OCI-LY7 (cell line): Measurements from ENCODE around the gene CLSTN1. TPM values are rescaled to one million over a fixed set of nuclear protein-coding genes. Genes with fewer than 3 reads are reported as not detected.

Experiments used
- BruUV-seq: library from RNA; stranded (reverse); fragments of 400-500 nt; replicated peaks from 2 replicates; lab custom pipeline; 2021; lab: Mats Ljungman, UMichigan
- CTCF ChIA-PET: fragments of 300-600 bp; sonication (Branson Sonifier 250); formaldehyde crosslinking; loops from one replicate; lab custom pipeline; 2022; ENCODE audit warnings: antibody characterized with exemption; ENCODE audit not compliant: unreplicated experiment; lab: Charles Lee
- POLR2A ChIA-PET: fragments of 300-600 bp; sonication (Branson Sonifier 250); formaldehyde crosslinking; loops from one replicate; lab custom pipeline; 2022; ENCODE audit warnings: antibody characterized with exemption; lab: Charles Lee
- DNase-seq: peaks from one replicate; pipeline ENCODE4 v3.0.0-alpha.2; 2015; ENCODE audit warnings: low spot score
- H2AFZ ChIP-seq: fragments of 200-600 bp; sonication (generic), shearing (Covaris generic); 2 replicates; pipeline ENCODE4 v1.6.1; 2014; ENCODE audit warnings: mild to moderate bottlenecking, antibody characterized with exemption, low read length, moderate library complexity
- H3K27ac ChIP-seq: fragments of 200-600 bp; sonication (generic); 2 replicates; pipeline ENCODE4 v1.5.1; 2014; ENCODE audit warnings: mixed run types, low read depth, mild to moderate bottlenecking, moderate library complexity, low read length, inconsistent platforms; ENCODE audit not compliant: poor library complexity, severe bottlenecking
- H3K36me3 ChIP-seq: fragments of 200-600 bp; sonication (generic); 2 replicates; pipeline ENCODE4 v1.6.1; 2014; ENCODE audit warnings: mild to moderate bottlenecking, antibody characterized with exemption, low read length, moderate library complexity, mixed read lengths; ENCODE audit not compliant: insufficient read depth
- H3K4me1 ChIP-seq: fragments of 200-600 bp; sonication (generic); 2 replicates; pipeline ENCODE4 v1.5.1; 2014; ENCODE audit warnings: mild to moderate bottlenecking, low read length; ENCODE audit not compliant: insufficient read depth, poor library complexity, severe bottlenecking
- H3K4me2 ChIP-seq: fragments of 200-600 bp; sonication (generic); 2 replicates; pipeline ENCODE4 v1.6.1; 2014; ENCODE audit warnings: mild to moderate bottlenecking, low read length
- H3K4me3 ChIP-seq: fragments of 200-600 bp; sonication (generic); 2 replicates; pipeline ENCODE4 v1.5.1; 2014; ENCODE audit warnings: mild to moderate bottlenecking, low read depth, low read length; ENCODE audit not compliant: poor library complexity, severe bottlenecking
- H3K79me2 ChIP-seq: fragments of 200-600 bp; sonication (generic); 2 replicates; pipeline ENCODE4 v1.6.1; 2016; ENCODE audit warnings: low read depth, mild to moderate bottlenecking, low read length, moderate library complexity, mixed read lengths; ENCODE audit not compliant: insufficient read depth
- H3K9me2 ChIP-seq: fragments of 200-600 bp; sonication (generic); 2 replicates; pipeline ENCODE4 v1.6.1; 2016; ENCODE audit warnings: mild to moderate bottlenecking, low read length, mixed read lengths; ENCODE audit not compliant: insufficient read depth
- H3K9me3 ChIP-seq: fragments of 200-600 bp; sonication (generic); 2 replicates; pipeline ENCODE4 v1.6.1; 2014; ENCODE audit warnings: mild to moderate bottlenecking, mixed run types, low read length, mixed read lengths
- H4K20me1 ChIP-seq: fragments of 200-600 bp; sonication (generic); 2 replicates; pipeline ENCODE4 v1.6.1; 2014; ENCODE audit warnings: mild to moderate bottlenecking, antibody characterized with exemption, low read length, moderate library complexity, mixed read lengths; ENCODE audit not compliant: insufficient read depth
- EZH2phosphoT487 ChIP-seq: fragments of 200-600 bp; sonication (generic); IDR thresholded peaks from 2 replicates; pipeline ENCODE4 v1.6.1; 2018; ENCODE audit warnings: low read depth, borderline replicate concordance, mild to moderate bottlenecking, mixed run types, antibody characterized with exemption, low read length, moderate library complexity, mixed read lengths
- intact Hi-C: fragments of 100-400 bp; cut with micrococcal nuclease; formaldehyde crosslinking; loops from one replicate; pipeline ENCODE4 v1.10.0; 2022; ENCODE audit not compliant: unreplicated experiment
- total RNA-seq, 2 experiments: library from RNA; depleted of rRNA in 1 of 2; stranded (reverse); fragments of >200 nt in 1 of 2; shearing (Covaris generic) in 1 of 2; gene quantifications; 2 replicates each; pipeline ENCODE4 v1.2.3, GENCODE V29; 2014 to 2022
- TF ChIP-seq, protein P1 (sequence below): fragments of 200-600 bp; sonication (generic); conservative IDR thresholded peaks from 2 replicates; pipeline ENCODE4 v1.5.1; 2014; ENCODE audit warnings: mild to moderate bottlenecking, antibody characterized with exemption, low read length, moderate library complexity, mixed read lengths

Gene CLSTN1
- total RNA-seq, 2 experiments from 2014 or later, result 58.6 to 124 TPM

DNA sequence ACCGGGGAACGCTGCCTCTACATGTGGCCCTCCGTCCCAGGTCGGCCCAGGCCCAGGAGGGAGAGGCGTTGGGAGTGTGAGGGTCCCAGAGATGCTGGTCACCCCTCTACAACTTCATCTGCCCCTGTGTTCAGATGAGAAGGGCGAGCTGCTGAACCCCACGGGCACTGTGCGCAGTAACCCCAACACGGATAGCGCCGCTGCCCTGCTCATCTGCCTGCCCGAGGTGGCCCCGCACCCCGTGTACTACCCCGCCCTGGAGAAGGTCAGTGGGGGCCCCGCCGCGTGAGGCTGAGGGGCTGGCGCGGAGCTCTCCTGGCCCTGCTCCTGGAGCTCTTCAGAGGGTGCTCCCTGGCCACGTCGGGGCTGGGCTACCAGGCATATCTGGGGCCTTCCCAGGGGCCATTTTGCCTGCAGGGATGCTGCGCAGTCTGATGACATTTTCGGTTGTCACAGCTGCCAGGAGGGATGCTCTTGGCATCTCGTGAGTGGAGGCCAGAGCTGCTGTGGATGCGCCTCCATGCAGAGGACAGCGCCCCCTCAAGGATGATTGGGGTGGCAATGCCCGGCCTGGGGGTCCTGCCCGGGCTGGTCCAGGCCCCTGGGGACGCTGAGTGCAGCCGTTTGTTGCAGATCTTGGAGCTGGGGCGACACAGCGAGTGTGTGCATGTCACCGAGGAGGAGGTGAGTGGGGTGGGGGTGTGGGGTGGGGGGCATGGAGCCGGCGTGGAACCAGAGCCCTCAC is 103.6 kb downstream of the CLSTN1 start:
- Histone ChIP-seq H3K4me2 (no peak overlapping the region), H3K4me1 (peaks cover 41% of the 10 kb centered on the region), H3K9me3 (no peaks in the 10 kb centered on the region), H2AFZ (no peak overlapping the region), H3K9me2 (no peaks in the 10 kb centered on the region), H3K27ac (no peak overlapping the region), H3K36me3 (peaks cover 29% of the 10 kb centered on the region), H3K4me3 (no peak overlapping the region), H4K20me1 (no peaks in the 10 kb centered on the region), H3K79me2 (peaks cover 5% of the 10 kb centered on the region; the same call in 1 of the 2 replicates)
- ChIA-PET CTCF (interaction anchor here (0.5 kb wide), 1 partner anchor 162 kb away, joined by 3 read pairs; no protein-coding TSS in a partner anchor), POLR2A (interaction anchor here (0.6 to 1.0 kb wide), 2 partner anchors 141 to 231 kb away, joined by 4 to 6 read pairs; no protein-coding TSS in a partner anchor)
- BruUV-seq, result no TSS peak
- TF ChIP-seq, protein P1, sequence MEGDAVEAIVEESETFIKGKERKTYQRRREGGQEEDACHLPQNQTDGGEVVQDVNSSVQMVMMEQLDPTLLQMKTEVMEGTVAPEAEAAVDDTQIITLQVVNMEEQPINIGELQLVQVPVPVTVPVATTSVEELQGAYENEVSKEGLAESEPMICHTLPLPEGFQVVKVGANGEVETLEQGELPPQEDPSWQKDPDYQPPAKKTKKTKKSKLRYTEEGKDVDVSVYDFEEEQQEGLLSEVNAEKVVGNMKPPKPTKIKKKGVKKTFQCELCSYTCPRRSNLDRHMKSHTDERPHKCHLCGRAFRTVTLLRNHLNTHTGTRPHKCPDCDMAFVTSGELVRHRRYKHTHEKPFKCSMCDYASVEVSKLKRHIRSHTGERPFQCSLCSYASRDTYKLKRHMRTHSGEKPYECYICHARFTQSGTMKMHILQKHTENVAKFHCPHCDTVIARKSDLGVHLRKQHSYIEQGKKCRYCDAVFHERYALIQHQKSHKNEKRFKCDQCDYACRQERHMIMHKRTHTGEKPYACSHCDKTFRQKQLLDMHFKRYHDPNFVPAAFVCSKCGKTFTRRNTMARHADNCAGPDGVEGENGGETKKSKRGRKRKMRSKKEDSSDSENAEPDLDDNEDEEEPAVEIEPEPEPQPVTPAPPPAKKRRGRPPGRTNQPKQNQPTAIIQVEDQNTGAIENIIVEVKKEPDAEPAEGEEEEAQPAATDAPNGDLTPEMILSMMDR, result peak; percentile 47
- no peak for TF ChIP-seq EZH2phosphoT487
- no peak for DNase-seq
- intact Hi-C loops, result no loop called here

DNA sequence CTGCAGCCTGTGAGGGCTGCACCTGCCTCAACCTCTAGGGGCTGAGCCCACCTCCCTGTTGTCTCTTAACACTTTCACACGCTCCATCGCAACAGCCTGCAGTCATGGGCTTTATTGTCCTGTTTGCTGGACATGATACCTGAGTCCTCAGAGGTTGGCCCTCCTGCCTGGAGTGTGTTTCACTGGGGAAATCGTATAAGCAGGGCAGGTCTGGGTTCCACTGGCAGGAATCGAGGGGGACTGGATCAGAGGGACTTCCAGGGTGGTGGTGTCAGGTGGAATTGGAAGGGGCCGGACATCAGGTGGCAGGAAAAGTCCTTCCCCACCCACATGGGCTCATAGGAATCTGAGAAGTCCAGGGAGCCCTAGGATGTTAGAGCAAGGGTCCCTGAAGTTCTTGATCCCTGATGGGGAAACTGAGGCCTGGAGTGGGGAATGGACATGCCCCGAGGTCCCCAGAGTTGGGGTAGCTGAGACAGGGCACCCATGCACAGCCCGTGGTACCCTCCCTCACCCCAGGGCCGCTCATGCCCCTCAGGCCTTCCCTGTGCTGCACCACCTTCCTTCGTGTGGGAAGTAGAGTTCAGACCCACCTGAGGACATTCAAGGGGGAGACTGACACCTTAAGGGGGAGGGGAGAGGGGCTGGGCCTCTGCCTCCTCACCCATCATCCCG is 105.6 kb downstream of the CLSTN1 start:
- Histone ChIP-seq H3K9me2 (no peaks in the 10 kb centered on the region), H2AFZ (peak overlapping the region; percentile 60; the same call in 1 of the 2 replicates), H3K36me3 (peaks cover 12% of the 10 kb centered on the region), H3K27ac (peak overlapping the region; percentile 73), H4K20me1 (no peaks in the 10 kb centered on the region), H3K4me1 (peaks cover 51% of the 10 kb centered on the region), H3K79me2 (peaks cover 5% of the 10 kb centered on the region; the same call in 1 of the 2 replicates), H3K4me2 (peak overlapping the region; percentile 74), H3K4me3 (peak overlapping the region; percentile 79), H3K9me3 (no peaks in the 10 kb centered on the region)
- ChIA-PET CTCF (interaction anchor here (0.7 to 1.0 kb wide), 3 partner anchors 103 to 495 kb away, joined by 3 read pairs; partner anchors contain the start of gene H6PD), POLR2A (interaction anchor here (0.5 to 1.4 kb wide), 5 partner anchors 15 to 193 kb away, joined by 3 read pairs; no protein-coding TSS in a partner anchor)
- TSS peak; percentile 63 for BruUV-seq
- DNase-seq, result no peak
- TF ChIP-seq EZH2phosphoT487, result no peak
- TF ChIP-seq, protein P1, result 0 out of 2 replicates have a peak, but pooled peaks have one; percentile 5
- intact Hi-C loops, result no loop called here
